Activated T-helper 1 cell treated with Interleukin-2 at 50 U/mL for 16 hours (primary cell): ENCODE data around the gene WARS2.
A peak's percentile ranks its signal among the peaks of the same experiment; 100 is the strongest.
"Not testable (repeated sequence)": the region's sequence is repeated elsewhere in the genome, so short reads cannot be mapped to it uniquely, and the experiment has no call there.

Source experiments
- DNase-seq: peaks from one replicate; pipeline ENCODE4 v3.0.0-alpha.2; 2020; ENCODE audit warnings: low read depth

WARS2 gene

GRCh38 chr1:119140177-119141019 lies at the start of gene WARS2:
WARS2 (minus strand) TSS chr1:119140653; CDS start chr1:119140644, 9 bp downstream.
- DNase-seq = peak; percentile 84

DNA sequence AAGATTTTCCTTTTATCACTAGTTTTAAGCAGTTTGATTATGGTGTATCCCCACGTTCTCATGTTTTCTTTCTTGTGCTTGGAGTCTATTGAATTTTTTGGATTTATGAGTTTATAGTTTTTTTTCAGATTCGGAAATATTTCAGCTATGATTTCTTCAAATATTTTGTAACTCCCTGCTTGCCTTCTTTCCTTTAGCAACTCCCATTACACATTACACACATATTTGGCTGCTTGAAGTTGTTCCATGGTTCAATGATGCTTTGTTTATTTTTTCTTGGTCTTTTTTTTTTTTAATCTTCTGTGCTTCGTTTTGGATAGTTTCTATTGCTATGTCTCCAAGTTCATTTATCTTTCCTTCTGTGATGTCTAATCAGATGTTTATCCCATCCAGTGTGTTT lies 48.5 kb upstream of the WARS2 start:
- no peak for DNase-seq

DNA sequence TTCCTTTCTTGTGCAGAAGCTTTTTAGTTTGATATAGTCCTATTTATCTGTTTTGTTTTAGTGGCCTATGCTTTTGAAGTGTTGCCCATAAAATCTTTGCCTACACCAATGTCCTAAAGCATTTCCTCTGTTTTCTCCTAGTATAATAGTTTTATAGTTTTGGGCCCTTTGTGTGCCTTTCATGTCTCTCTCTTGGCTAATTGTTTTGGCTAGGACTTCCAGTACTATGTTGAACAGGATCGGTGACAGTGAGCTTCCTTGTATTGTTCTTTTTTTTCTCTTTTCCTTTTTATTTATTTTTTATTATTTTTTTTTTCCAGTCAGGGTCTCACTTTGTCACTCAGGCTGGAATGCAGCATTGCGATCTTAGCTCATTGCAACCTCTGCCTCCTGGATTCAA lies 47.0 kb upstream of the WARS2 start:
- DNase-seq = no peak

DNA sequence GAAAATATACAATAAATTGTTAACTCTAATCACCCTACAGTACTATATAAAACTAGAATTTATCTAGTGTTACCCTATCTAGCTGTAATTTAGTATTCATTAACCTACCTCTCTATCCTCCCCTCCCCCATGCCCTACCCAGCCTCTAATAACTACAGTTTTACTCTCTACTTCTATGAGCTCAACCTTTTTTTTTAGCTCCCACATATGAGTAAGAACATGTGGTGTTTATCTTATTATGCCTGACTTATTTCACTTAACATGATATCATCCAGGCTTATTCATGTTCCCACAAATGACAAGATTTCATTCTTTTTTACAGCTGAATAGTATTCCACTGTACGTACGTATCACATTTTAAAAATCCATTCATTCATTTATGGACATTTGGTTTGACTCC lies 46.0 kb upstream of the WARS2 start:
- no peak for DNase-seq

GRCh38 chr1:119184972-119185371 lies 44.5 kb upstream of the WARS2 start:
- no peak for DNase-seq

DNA sequence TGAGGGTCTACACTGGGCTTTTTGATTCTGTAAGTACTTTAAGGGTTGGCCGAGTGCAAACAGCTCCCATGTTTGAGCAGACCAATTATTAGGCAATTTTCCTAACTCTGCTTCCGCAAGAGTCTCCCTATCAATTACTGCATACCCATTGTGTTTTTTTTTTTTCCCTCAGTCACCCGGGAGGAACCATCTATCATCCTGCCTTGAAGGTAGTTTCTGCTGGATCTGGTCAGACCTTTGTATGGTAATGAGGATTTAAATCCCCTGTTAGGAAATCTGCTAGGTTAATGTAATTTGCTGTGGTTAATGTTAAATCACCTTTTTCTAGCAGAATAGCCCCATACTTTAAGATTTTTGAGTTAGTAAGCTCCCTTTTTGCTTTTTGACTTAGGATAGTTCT lies 40.8 kb upstream of the WARS2 start:
- DNase-seq = no peak

DNA sequence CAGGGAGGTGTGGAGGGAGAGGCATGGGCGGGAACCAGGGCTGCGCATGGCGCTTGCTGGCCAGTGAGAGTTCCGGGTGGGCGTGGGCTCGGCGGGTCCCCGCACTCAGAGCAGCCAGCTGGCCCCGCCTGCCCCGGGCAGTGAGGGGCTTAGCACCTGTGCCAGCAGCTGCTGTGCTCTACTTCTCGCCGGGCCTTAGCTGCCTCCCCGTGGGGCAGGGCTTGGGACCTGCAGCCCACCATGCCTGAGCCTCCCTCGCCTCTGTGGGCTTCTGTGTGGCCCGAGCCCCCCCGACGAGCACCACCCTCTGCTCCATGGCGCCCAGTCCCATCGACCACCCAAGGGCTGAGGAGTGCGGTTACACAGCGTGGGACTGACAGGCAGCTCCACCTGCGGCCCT lies 38.6 kb upstream of the WARS2 start:
- no peak for DNase-seq

DNA sequence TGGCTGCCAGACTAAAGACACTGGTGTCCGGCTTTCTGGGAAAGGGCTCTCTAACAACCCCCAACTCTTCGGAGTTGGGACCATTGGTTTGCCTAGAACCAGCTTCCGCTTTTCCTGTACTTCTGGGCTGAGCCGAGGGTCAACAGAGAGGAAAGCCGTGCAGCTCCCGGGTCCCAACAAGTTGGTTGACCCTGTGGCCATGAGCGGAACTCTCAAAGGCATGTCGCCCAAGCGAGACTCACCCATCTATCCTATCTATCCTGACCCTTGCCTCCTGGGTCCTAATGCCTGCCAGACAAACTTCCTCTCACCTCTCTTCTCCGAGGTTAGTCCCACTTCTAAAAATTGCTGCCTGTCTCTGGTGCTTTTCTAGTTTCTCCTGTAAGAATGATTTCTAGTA lies 32.5 kb upstream of the WARS2 start:
- DNase-seq = not testable (repeated sequence)

GRCh38 chr1:119171381-119172010 lies 31.0 kb upstream of the WARS2 start:
- DNase-seq = not testable (repeated sequence)

- no peak for DNase-seq
Observed at GRCh38 chr1:119163396-119163795, 22.9 kb upstream of the WARS2 start.

DNA sequence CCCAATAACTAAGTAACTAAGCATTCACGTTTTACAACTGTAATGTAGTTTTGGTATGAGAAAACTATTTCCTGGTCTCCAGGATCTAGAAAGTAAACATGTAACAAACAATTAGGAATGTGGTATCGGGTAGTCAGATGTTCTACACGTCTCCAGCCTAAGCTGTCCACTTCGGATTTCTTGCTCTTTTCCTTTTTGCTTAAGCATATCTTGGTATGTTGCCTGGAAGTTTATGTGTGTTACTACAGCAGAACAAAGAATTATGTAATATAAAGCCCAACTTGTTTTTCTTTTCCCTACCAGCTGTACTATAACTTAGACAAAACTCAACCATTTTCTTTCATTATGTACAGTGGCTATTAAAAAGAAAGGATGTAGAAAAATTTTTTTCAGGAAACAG lies 20.4 kb upstream of the WARS2 start:
- no peak for DNase-seq

GRCh38 chr1:119160409-119160808 lies 20.0 kb upstream of the WARS2 start:
- DNase-seq = no peak

DNA sequence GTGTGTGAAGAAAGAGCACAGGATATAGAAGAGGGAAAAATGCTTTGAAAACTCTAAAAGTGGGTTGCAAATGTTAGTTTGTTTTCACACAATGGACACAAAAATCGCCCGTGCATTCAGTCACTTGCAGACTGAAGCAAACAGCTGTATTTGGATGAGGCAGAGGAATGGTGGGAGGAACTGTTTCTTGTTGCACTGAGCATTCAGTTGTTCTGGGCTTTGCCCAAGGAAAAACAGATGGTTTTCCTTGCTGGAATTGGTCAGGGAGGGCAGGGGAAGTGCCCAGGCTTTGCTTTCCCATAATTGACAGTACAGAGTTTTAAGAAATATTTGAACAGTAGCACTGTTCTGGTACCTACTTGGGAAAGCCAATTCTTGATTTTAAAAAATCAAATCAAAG lies 19.5 kb upstream of the WARS2 start:
- DNase-seq = no peak

- DNase-seq = no peak
Observed at GRCh38 chr1:119159111-119159510, 18.7 kb upstream of the WARS2 start.

GRCh38 chr1:119156761-119157160 lies 16.3 kb upstream of the WARS2 start:
- not testable (repeated sequence) for DNase-seq

GRCh38 chr1:119155069-119155468 lies 14.6 kb upstream of the WARS2 start:
- DNase-seq = not testable (repeated sequence)

- DNase-seq = no peak
Observed at GRCh38 chr1:119150150-119150549, 9.7 kb upstream of the WARS2 start.

DNA sequence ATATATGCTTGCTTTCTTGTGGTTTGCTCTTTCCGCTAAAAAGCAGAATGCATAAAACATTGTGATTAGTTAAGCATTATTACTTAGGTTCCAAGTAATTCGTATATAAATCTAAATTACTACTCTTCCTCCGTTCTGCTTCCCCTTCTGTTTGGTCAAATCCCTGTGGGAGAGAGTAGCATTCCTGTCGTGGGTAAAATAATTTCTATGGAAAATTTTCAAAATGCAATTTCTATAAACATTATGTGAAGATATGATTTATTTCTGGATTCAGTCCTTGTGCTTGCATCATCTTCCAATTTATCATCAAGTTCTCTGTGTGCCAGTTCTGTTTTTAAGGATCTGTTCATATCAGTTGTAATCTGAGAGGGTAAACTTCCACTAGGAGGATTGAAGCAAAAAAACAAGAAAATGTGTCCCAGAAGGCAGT lies 7.2 kb upstream of the WARS2 start:
- no peak for DNase-seq

- no peak for DNase-seq
Observed at GRCh38 chr1:119146466-119146865, 6.0 kb upstream of the WARS2 start.

GRCh38 chr1:119144813-119145212 lies 4.4 kb upstream of the WARS2 start:
- no peak for DNase-seq

- no peak for DNase-seq
Observed at GRCh38 chr1:119143706-119144105, 3.3 kb upstream of the WARS2 start.

- DNase-seq = no peak
Observed at GRCh38 chr1:119141660-119142059, 1.2 kb upstream of the WARS2 start.

DNA sequence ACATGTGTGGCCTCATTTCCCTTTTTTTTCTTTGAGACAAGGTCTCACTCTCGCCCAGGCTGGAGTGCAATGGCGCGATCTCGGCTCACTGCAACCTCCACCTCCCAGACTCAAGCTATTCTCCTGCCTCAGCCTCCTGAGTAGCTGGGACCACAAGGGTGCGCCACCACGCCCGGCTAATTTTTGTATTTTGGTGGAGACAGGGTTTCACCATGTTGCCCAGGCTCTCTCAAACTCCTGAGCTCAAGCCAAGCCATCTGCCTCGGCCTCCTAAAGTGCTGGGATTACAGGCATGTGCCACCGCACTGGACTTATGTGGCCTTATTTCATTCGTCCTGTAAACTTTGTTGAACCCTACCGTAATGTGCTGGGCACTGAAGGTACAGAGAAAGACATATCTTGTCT lies 569 bp upstream of the WARS2 start:
- peak; percentile 9 for DNase-seq

DNA sequence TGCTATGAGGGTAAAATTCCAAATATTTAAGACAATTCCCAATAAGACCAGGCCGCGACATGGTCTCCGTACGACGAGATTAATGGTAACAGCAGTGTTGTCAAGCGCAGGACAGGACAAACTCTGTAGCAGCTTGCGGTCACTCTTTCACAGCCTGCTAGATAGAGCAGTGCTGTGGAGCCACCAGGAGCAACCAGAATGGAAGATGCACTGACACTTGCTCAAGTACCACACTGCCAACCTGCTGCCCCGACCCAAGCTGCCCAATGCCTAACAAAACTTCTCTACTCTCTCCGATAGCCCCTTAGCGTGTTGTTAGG lies 636 bp downstream of the WARS2 start:
- no peak for DNase-seq
